Smooth muscle cell (in vitro differentiated cells): ENCODE measurements around the gene MAGEF1. TPM values are rescaled to one million over a fixed set of nuclear protein-coding genes. Genes with fewer than 3 reads are reported as not detected.

Experiments
- DNase-seq: peaks from one replicate; lab custom pipeline; 2025; ENCODE audit not compliant: unreplicated experiment; lab: John Stamatoyannopoulos, UW
- H2AFZ ChIP-seq: fragments of 200-600 bp; sonication (generic); 2 replicates; pipeline ENCODE4 v1.6.0; 2016; ENCODE audit warnings: antibody characterized with exemption, low read depth, mild to moderate bottlenecking
- H3F3A ChIP-seq: fragments of 200-600 bp; sonication (generic); 2 replicates; pipeline ENCODE4 v1.6.0; 2017; ENCODE audit warnings: antibody characterized with exemption, low read depth
- H3K27ac ChIP-seq: fragments of 200-600 bp; sonication (generic); 2 replicates; pipeline ENCODE4 v1.5.1; 2016; ENCODE audit warnings: low read depth, mild to moderate bottlenecking
- H3K27me3 ChIP-seq: fragments of 200-600 bp; sonication (generic); 2 replicates; pipeline ENCODE4 v1.6.1; 2016; ENCODE audit warnings: low read depth, mild to moderate bottlenecking
- H3K36me3 ChIP-seq: fragments of 200-600 bp; sonication (generic); 2 replicates; pipeline ENCODE4 v1.5.1; 2016; ENCODE audit warnings: low read depth
- H3K4me1 ChIP-seq: fragments of 200-600 bp; sonication (generic); 2 replicates; pipeline ENCODE4 v1.5.1; 2016; ENCODE audit warnings: low read depth
- H3K4me2 ChIP-seq: fragments of 200-600 bp; sonication (generic); 2 replicates; pipeline ENCODE4 v1.6.0; 2016; ENCODE audit warnings: mild to moderate bottlenecking
- H3K4me3 ChIP-seq: fragments of 200-600 bp; sonication (generic); 2 replicates; pipeline ENCODE4 v1.5.1; 2016; ENCODE audit warnings: mild to moderate bottlenecking
- H3K79me2 ChIP-seq: fragments of 200-600 bp; sonication (generic); 2 replicates; pipeline ENCODE4 v1.6.0; 2016; ENCODE audit warnings: low read depth, mild to moderate bottlenecking
- H3K9ac ChIP-seq: fragments of 200-600 bp; sonication (generic); 2 replicates; pipeline ENCODE4 v1.6.0; 2016; ENCODE audit warnings: low read depth
- H3K9me3 ChIP-seq: fragments of 200-600 bp; sonication (generic); replicated peaks from 2 replicates; pipeline ENCODE4 v1.5.1; 2016; ENCODE audit warnings: low read depth
- H4K20me1 ChIP-seq: fragments of 200-600 bp; sonication (generic); 2 replicates; pipeline ENCODE4 v1.6.0; 2016; ENCODE audit warnings: low read depth
- CTCF ChIP-seq: fragments of 200-600 bp; sonication (generic); IDR thresholded peaks from 2 replicates; pipeline ENCODE4 v1.5.1; 2017; ENCODE audit warnings: borderline replicate concordance, mild to moderate bottlenecking, antibody characterized with exemption; ENCODE audit not compliant: insufficient read depth, poor library complexity, severe bottlenecking
- WGBS: methylation state at CpG from one replicate; pipeline ENCODE4 v1.1.7; 2016; ENCODE audit warnings: low lambda C conversion rate; 5-methylcytosine and 5-hydroxymethylcytosine counted together
- polyA plus RNA-seq: library from polyadenylated mRNA; unstranded; fragments of >200 nt; fragmentation: Nextera tagmentation; extraction: Ambion mirVana; gene quantifications from 2 replicates; pipeline ENCODE4 v1.2.1, GENCODE V29; 2016
- total RNA-seq: library from RNA; depleted of rRNA; stranded (reverse); fragments of >200 nt; gene quantifications from 2 replicates; pipeline ENCODE4 v1.2.3, GENCODE V29; 2014

MAGEF1 gene
- total and polyA plus RNA-seq, 2 experiments from 2014 or later: 37.0 to 52.7 TPM

DNA sequence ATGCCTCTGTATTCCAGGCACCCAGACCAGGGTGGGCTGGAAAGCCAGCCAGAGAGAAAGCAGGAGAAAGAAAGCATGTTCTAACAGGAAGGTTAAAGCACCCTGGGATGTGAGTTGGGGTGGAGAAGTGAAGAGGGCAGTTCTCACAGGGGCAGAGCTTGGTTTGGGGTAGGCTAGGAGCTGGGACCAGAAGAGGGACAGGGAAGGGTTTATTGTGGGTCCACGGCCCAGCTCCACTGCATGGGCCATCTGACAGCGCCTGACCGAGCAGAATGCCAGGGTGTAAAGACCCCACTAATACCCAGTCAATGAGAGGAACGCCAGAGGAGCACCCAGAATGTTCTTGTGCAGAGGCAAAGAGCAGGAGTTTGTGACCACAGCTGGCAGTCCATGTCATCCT lies 27.1 kb upstream of the MAGEF1 start:
- WGBS: 100% methylated on average over 4 of the region's 4 CpGs
- Histone ChIP-seq H3K4me1 (peaks cover 33% of the 10 kb centered on the region), H2AFZ (no peak overlapping the region), H3K4me2 (peak overlapping the region; percentile 22), H3K9ac (peak overlapping the region; percentile 24), H3K4me3 (no peak overlapping the region), H3K27ac (peak overlapping the region; percentile 79), H3K36me3 (no peaks in the 10 kb centered on the region), H4K20me1 (no peaks in the 10 kb centered on the region), H3K79me2 (no peaks in the 10 kb centered on the region), H3F3A (peaks cover 16% of the 10 kb centered on the region), H3K27me3 (no peaks in the 10 kb centered on the region), H3K9me3 (no peaks in the 10 kb centered on the region)
- DNase-seq: no peak
- TF ChIP-seq CTCF: no peak

DNA sequence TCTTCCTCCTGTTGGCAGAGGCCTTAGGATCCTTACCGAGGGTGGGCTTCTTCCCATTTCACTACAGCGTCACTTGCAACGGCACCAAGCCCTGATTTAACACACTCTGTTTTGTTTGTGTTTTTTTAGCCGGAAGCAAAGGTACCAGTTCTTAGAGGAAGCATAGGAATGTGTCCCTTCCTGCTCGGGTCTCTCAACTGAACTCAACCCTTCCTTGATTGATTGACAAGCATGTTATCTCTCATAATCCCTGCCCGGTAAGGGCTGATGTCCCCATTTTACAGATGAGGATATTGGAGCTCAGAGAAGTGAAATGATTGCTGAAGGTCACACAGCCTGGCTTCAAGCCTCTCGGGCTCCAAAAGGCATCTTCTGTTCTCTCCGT lies 26.6 kb upstream of the MAGEF1 start:
- Histone ChIP-seq H3F3A (peaks cover 16% of the 10 kb centered on the region), H4K20me1 (no peaks in the 10 kb centered on the region), H3K27me3 (no peaks in the 10 kb centered on the region), H3K4me2 (peak overlapping the region; percentile 22), H3K4me1 (peaks cover 33% of the 10 kb centered on the region), H3K79me2 (no peaks in the 10 kb centered on the region), H3K36me3 (no peaks in the 10 kb centered on the region), H3K9me3 (no peaks in the 10 kb centered on the region), H2AFZ (no peak overlapping the region), H3K4me3 (no peak overlapping the region), H3K27ac (peak overlapping the region; percentile 79), H3K9ac (peak overlapping the region; percentile 24)
- no peak for TF ChIP-seq CTCF
- no peak for DNase-seq
- 65% methylated on average over 8 of the region's 8 CpGs for WGBS

DNA sequence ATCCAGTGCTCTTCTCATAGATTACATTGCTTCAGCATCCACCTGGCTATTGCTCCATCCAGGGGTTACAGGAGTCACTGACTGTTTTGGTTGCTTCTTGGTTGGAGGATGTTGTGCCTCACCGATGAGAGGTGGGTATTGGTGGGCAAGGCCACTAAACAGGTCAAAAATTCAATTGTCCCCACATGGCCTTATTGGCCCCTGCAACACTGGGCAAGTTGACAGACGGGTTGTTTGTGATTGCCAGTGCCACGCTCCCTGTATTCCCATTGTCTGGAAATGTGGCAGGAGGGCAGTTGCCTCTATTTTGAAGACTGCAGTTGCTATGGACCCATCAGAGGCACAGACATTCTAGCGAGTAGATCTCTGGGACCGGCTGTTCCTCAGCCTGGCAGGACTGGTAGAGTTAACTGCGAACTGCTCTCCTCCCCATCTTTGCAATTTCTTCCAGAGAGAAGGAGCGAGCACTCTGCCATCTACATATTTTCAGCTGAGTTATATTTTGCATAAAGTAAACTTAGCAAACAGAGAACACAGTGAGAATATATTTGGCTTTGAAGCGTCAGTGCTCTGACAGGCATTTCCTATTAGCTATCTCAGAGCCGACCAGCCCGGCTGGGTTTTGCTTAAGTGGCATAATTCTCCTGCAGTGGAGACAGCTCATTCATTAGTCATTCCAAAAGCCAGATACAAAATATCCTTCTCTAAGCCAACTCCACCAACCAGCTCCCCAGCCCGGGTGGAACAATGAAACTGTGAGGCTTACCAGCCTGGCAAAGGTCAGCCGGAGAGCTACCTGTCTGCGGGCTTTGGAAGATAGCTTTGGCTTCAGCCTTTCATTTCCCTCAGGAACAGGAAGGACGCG lies 26.0 kb upstream of the MAGEF1 start:
- no peak for DNase-seq
- no peaks in the 10 kb centered on the region for H3K36me3 ChIP-seq
- H3K27ac ChIP-seq: peak overlapping the region; percentile 79
- TF ChIP-seq CTCF: no peak
- H4K20me1 ChIP-seq: no peaks in the 10 kb centered on the region
- H3K27me3 ChIP-seq: no peaks in the 10 kb centered on the region
- H3F3A ChIP-seq: peaks cover 16% of the 10 kb centered on the region
- H3K9me3 ChIP-seq: no peaks in the 10 kb centered on the region
- peak overlapping the region; percentile 24 for H3K9ac ChIP-seq
- no peak overlapping the region for H2AFZ ChIP-seq
- 47% methylated on average over 15 of the region's 15 CpGs for WGBS
- no peak overlapping the region for H3K4me3 ChIP-seq
- H3K79me2 ChIP-seq: no peaks in the 10 kb centered on the region
- H3K4me2 ChIP-seq: peak overlapping the region; percentile 22
- H3K4me1 ChIP-seq: peaks cover 28% of the 10 kb centered on the region

- Histone ChIP-seq H3K9me3 (no peaks in the 10 kb centered on the region), H3K9ac (no peak overlapping the region), H3K27ac (peak overlapping the region; percentile 79), H3K4me3 (no peak overlapping the region), H3K27me3 (no peaks in the 10 kb centered on the region), H3K36me3 (no peaks in the 10 kb centered on the region), H4K20me1 (no peaks in the 10 kb centered on the region), H3K4me2 (peak overlapping the region; percentile 22), H3F3A (peaks cover 11% of the 10 kb centered on the region), H3K4me1 (peaks cover 20% of the 10 kb centered on the region), H2AFZ (no peak overlapping the region), H3K79me2 (no peaks in the 10 kb centered on the region)
- TF ChIP-seq CTCF: no peak
- WGBS: 75% methylated on average over 3 of the region's 3 CpGs
- DNase-seq: no peak
Observed at GRCh38 chr3:184737063-184737462, 25.2 kb upstream of the MAGEF1 start.
